Neural cell (in vitro differentiated cells): ENCODE results near the gene POU3F1. TPM values are rescaled to one million over a fixed set of nuclear protein-coding genes. Genes with fewer than 3 reads are reported as not detected.

Experiments
- H2AFZ ChIP-seq: fragments of 200-600, 300-800 bp; sonication (generic), shearing (Covaris generic); 2 replicates; pipeline ENCODE4 v1.6.0; 2014; ENCODE audit warnings: low read depth, mild to moderate bottlenecking, antibody characterized with exemption, low read length, moderate library complexity
- H3F3A ChIP-seq: fragments of 200-600 bp; shearing (Covaris generic); 2 replicates; pipeline ENCODE4 v1.6.1; 2016; ENCODE audit warnings: mild to moderate bottlenecking, moderate library complexity, mixed read lengths, antibody characterized with exemption, low read length; ENCODE audit not compliant: insufficient read depth, poor library complexity, severe bottlenecking
- H3K27ac ChIP-seq: fragments of 200-600, 300-800 bp; sonication (generic), shearing (Covaris generic); 2 replicates; pipeline ENCODE4 v1.5.1; 2014; ENCODE audit warnings: mild to moderate bottlenecking, low read length, moderate library complexity
- H3K27me3 ChIP-seq: fragments of 300-800, 200-600 bp; sonication (generic), shearing (Covaris generic); 2 replicates; pipeline ENCODE4 v1.6.0; 2014; ENCODE audit warnings: mild to moderate bottlenecking, low read depth, low read length, moderate library complexity; ENCODE audit not compliant: insufficient read depth
- H3K36me3 ChIP-seq: fragments of 300-800, 200-600 bp; sonication (generic), shearing (Covaris generic); 2 replicates; pipeline ENCODE4 v1.5.1; 2014; ENCODE audit warnings: mild to moderate bottlenecking, antibody characterized with exemption, low read length, moderate library complexity; ENCODE audit not compliant: insufficient read depth
- H3K4me2 ChIP-seq: fragments of 300-800, 200-600 bp; sonication (generic), shearing (Covaris generic); 2 replicates; pipeline ENCODE4 v1.6.0; 2014; ENCODE audit warnings: mild to moderate bottlenecking, low read length
- H3K4me3 ChIP-seq: fragments of 300-800, 200-600 bp; sonication (generic), shearing (Covaris generic); 2 replicates; pipeline ENCODE4 v1.5.1; 2014; ENCODE audit warnings: mild to moderate bottlenecking, low read length, moderate library complexity
- H3K79me2 ChIP-seq: fragments of 200-600 bp; shearing (Covaris generic); replicated peaks from 2 replicates; pipeline ENCODE4 v1.6.0; 2014; ENCODE audit warnings: mild to moderate bottlenecking, low read length, moderate library complexity; ENCODE audit not compliant: insufficient read depth
- H3K9ac ChIP-seq: fragments of 300-800, 200-600 bp; sonication (generic), shearing (Covaris generic); 2 replicates; pipeline ENCODE4 v1.6.1; 2016; ENCODE audit warnings: mild to moderate bottlenecking, low read length, mixed read lengths
- H3K9me2 ChIP-seq: fragments of 200-600 bp; shearing (Covaris generic); 2 replicates; pipeline ENCODE4 v1.6.1; 2016; ENCODE audit warnings: mild to moderate bottlenecking, low read length, mixed read lengths; ENCODE audit not compliant: insufficient read depth
- H3K9me3 ChIP-seq: fragments of 200-600, 300-800 bp; sonication (generic), shearing (Covaris generic); 2 replicates; pipeline ENCODE4 v1.6.1; 2016; ENCODE audit warnings: mild to moderate bottlenecking, mixed run types, low read length, moderate library complexity, mixed read lengths
- H4K20me1 ChIP-seq: fragments of 200-600 bp; shearing (Covaris generic); 2 replicates; pipeline ENCODE4 v1.6.1; 2016; ENCODE audit warnings: mild to moderate bottlenecking, mixed run types; ENCODE audit not compliant: insufficient read depth
- EP300 ChIP-seq: fragments of 450-650 bp; conservative IDR thresholded peaks from 2 replicates; pipeline ENCODE4 v1.6.1; 2014; ENCODE audit warnings: antibody characterized with exemption, mild to moderate bottlenecking, moderate library complexity; ENCODE audit not compliant: poor library complexity, severe bottlenecking
- EZH2 ChIP-seq: fragments of 200-600, 300-800 bp; shearing (Covaris generic), sonication (generic); IDR thresholded peaks from 2 replicates; pipeline ENCODE4 v1.6.1; 2014; ENCODE audit warnings: antibody characterized with exemption, low read length, borderline replicate concordance, mild to moderate bottlenecking; ENCODE audit not compliant: insufficient read depth, poor library complexity, severe bottlenecking
- MXI1 ChIP-seq: fragments of 450-650 bp; conservative IDR thresholded peaks from 2 replicates; pipeline ENCODE4 v1.6.1; 2014; ENCODE audit warnings: antibody characterized with exemption, mild to moderate bottlenecking; ENCODE audit not compliant: poor library complexity, severe bottlenecking
- POLR2AphosphoS5 ChIP-seq: IDR thresholded peaks from 2 replicates; pipeline ENCODE4 v1.6.1; 2012
- RAD21 ChIP-seq: fragments of 450-650 bp; conservative IDR thresholded peaks from 2 replicates; pipeline ENCODE4 v1.6.1; 2014; ENCODE audit warnings: antibody characterized with exemption, mild to moderate bottlenecking, moderate library complexity
- SMC3 ChIP-seq: fragments of 450-650 bp; conservative IDR thresholded peaks from 2 replicates; pipeline ENCODE4 v1.6.1; 2014; ENCODE audit warnings: antibody characterized with exemption, mild to moderate bottlenecking, moderate library complexity; ENCODE audit not compliant: poor library complexity
- TAF1 ChIP-seq: IDR thresholded peaks from 2 replicates; pipeline ENCODE4 v1.6.1; 2012; ENCODE audit warnings: low read depth
- polyA plus RNA-seq: library from polyadenylated mRNA; depleted of rRNA; stranded (reverse); fragments of >200 nt; gene quantifications from 2 replicates; pipeline ENCODE4 v1.2.3, GENCODE V29; 2014
- TF ChIP-seq, protein P1 (sequence below): IDR thresholded peaks from 2 replicates; pipeline ENCODE4 v1.6.1; 2012; ENCODE audit warnings: borderline replicate concordance
- TF ChIP-seq, protein P2 (sequence below): fragments of 450-650 bp; IDR thresholded peaks from 2 replicates; pipeline ENCODE4 v1.5.1; 2014; ENCODE audit warnings: antibody characterized with exemption, mild to moderate bottlenecking, moderate library complexity; ENCODE audit not compliant: poor library complexity, severe bottlenecking

Gene POU3F1
- polyA plus RNA-seq, 1 donor from 2014 or later = 3.1 TPM

GRCh38 chr1:38009841-38010180 is 36.8 kb downstream of the POU3F1 start:
- no peaks in the 10 kb centered on the region for H3K9me2 ChIP-seq
- no peak overlapping the region for H3K9ac ChIP-seq
- H3K4me3 ChIP-seq = no peak overlapping the region
- no peaks in the 10 kb centered on the region for H3K9me3 ChIP-seq
- peaks cover 3% of the 10 kb centered on the region for H3K27me3 ChIP-seq
- H3K4me2 ChIP-seq = no peak overlapping the region
- TF ChIP-seq, protein P1, sequence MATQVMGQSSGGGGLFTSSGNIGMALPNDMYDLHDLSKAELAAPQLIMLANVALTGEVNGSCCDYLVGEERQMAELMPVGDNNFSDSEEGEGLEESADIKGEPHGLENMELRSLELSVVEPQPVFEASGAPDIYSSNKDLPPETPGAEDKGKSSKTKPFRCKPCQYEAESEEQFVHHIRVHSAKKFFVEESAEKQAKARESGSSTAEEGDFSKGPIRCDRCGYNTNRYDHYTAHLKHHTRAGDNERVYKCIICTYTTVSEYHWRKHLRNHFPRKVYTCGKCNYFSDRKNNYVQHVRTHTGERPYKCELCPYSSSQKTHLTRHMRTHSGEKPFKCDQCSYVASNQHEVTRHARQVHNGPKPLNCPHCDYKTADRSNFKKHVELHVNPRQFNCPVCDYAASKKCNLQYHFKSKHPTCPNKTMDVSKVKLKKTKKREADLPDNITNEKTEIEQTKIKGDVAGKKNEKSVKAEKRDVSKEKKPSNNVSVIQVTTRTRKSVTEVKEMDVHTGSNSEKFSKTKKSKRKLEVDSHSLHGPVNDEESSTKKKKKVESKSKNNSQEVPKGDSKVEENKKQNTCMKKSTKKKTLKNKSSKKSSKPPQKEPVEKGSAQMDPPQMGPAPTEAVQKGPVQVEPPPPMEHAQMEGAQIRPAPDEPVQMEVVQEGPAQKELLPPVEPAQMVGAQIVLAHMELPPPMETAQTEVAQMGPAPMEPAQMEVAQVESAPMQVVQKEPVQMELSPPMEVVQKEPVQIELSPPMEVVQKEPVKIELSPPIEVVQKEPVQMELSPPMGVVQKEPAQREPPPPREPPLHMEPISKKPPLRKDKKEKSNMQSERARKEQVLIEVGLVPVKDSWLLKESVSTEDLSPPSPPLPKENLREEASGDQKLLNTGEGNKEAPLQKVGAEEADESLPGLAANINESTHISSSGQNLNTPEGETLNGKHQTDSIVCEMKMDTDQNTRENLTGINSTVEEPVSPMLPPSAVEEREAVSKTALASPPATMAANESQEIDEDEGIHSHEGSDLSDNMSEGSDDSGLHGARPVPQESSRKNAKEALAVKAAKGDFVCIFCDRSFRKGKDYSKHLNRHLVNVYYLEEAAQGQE = no peak
- no peak for TF ChIP-seq MXI1
- H4K20me1 ChIP-seq = no peaks in the 10 kb centered on the region
- H3F3A ChIP-seq = no peaks in the 10 kb centered on the region
- H3K79me2 ChIP-seq = peaks cover 12% of the 10 kb centered on the region
- no peak overlapping the region for H2AFZ ChIP-seq
- H3K27ac ChIP-seq = no peak overlapping the region
- H3K36me3 ChIP-seq = no peaks in the 10 kb centered on the region

GRCh38 chr1:38009088-38009840 is 37.3 kb downstream of the POU3F1 start:
- Histone ChIP-seq H3K36me3 (no peaks in the 10 kb centered on the region), H3K4me3 (no peak overlapping the region), H3K9me2 (no peaks in the 10 kb centered on the region), H4K20me1 (no peaks in the 10 kb centered on the region), H3K79me2 (peaks cover 10% of the 10 kb centered on the region), H3K9ac (no peak overlapping the region), H3K27ac (no peak overlapping the region), H3K9me3 (no peaks in the 10 kb centered on the region), H2AFZ (no peak overlapping the region), H3K4me2 (no peak overlapping the region), H3F3A (no peaks in the 10 kb centered on the region), H3K27me3 (peaks cover 9% of the 10 kb centered on the region)
- no peak for TF ChIP-seq TAF1

DNA sequence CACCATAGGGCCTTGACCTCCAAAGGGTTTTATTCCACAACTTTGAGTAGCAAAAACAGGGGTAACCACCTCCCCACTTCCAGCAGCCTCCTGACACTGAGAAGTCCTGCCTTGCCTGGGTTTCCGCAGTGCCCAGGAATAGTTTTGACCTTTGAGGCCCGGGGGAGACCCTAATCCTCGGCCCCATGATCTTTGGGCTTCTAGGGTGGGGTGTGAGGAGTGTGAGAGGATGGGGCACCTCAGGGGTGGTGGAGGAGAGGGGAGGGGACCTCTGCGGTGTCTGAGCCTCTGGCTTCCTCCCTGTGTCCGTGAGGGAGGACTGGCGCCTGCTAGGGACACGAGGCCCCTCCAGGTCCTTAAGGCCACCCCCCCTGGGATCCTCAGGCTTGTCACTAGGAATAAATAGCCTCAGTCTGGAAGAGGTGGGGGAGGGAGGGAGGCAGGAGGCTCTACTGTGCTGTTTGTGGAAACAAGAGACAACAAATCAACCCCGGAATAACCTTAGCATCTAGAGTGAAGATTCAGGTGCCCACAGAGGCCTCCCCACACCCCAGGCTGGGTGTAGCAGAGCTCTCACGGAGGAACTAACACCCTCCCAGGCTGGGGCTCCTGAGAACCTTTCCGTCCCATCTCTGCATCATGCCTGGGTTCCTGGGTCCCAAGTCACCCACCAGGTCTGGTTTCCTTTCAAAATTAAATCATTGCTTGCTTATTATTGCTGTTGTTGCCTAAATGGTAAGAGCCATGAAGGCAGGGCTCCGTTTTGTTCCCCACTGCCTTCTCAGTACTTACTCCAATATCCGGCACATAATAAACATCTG is 40.4 kb downstream of the POU3F1 start:
- Histone ChIP-seq H3K4me3 (no peak overlapping the region), H3K36me3 (no peaks in the 10 kb centered on the region), H3K9me2 (no peaks in the 10 kb centered on the region), H3K79me2 (no peaks in the 10 kb centered on the region), H3K9ac (no peak overlapping the region), H3K4me2 (no peak overlapping the region), H2AFZ (no peak overlapping the region), H3K27me3 (peaks cover 12% of the 10 kb centered on the region), H3K27ac (no peak overlapping the region), H4K20me1 (no peaks in the 10 kb centered on the region), H3F3A (no peaks in the 10 kb centered on the region), H3K9me3 (no peaks in the 10 kb centered on the region)
- TF ChIP-seq RAD21 = no peak
- TF ChIP-seq TAF1 = no peak
- TF ChIP-seq, protein P1 = no peak
- TF ChIP-seq, protein P2, sequence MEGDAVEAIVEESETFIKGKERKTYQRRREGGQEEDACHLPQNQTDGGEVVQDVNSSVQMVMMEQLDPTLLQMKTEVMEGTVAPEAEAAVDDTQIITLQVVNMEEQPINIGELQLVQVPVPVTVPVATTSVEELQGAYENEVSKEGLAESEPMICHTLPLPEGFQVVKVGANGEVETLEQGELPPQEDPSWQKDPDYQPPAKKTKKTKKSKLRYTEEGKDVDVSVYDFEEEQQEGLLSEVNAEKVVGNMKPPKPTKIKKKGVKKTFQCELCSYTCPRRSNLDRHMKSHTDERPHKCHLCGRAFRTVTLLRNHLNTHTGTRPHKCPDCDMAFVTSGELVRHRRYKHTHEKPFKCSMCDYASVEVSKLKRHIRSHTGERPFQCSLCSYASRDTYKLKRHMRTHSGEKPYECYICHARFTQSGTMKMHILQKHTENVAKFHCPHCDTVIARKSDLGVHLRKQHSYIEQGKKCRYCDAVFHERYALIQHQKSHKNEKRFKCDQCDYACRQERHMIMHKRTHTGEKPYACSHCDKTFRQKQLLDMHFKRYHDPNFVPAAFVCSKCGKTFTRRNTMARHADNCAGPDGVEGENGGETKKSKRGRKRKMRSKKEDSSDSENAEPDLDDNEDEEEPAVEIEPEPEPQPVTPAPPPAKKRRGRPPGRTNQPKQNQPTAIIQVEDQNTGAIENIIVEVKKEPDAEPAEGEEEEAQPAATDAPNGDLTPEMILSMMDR = no peak
- no peak for TF ChIP-seq EZH2
- TF ChIP-seq SMC3 = no peak
- no peak for TF ChIP-seq EP300
- no peak for TF ChIP-seq POLR2AphosphoS5
- no peak for TF ChIP-seq MXI1
